Stromal cell of bone marrow (primary cell): Measurements from ENCODE around the gene OR8D2.
"Not testable (repeated sequence)": the region's sequence is repeated elsewhere in the genome, so short reads cannot be mapped to it uniquely, and the experiment has no call there.

Source experiments
- DNase-seq: peaks from one replicate; pipeline ENCODE4 v3.0.0-alpha.2; 2012; ENCODE audit warnings: low read depth

OR8D2 gene

DNA sequence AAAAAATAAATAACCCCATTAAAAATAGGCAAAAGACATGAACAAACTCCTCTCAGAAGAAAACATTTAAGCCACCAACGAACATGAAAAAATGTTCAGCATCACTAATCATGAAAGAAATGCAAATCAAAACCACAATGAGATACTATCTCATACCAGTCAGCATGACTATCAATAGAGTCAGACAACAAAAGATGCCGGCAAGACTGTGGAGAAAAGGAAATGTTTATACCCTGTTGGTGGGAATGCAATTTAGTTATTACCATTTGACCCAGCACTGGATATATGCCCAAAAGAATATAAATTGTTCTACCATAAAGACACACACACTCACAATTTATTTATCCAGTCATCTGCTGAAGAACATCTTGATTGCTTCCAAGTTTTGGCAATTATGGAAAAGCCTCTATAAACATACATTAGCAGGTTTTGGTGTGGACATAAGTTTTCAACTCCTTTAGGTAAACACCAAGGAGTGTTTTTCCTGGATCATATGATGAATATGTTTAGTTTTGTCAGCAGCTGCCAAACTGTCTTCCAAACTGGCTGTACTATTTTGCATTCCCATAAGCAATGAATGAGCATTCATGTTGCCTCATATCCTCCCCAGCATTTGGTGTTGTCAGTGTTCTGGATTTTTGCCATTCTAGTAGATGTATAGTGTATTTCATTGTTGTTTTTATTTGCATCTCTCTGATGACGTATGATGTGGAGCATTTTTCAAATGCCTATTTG lies 34.2 kb downstream of the OR8D2 start:
- DNase-seq, result no peak

DNA sequence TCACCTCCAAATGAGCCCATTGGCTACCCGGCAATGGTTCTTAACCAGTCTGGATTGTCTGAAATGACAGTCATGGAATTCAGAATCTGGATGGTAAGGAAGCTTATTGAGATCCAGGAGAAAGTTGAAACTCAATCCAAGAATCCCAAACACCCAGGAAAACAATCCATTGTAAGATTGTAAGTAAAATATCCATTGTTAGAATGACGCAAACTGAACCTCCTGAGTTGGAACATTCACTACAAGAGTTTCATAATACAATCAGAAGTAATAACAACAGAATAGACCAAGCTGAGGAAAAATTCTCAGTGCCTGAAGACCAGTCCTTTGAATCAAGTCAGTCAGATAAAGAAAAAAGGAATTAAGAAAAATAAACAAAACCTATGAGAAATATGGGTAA lies 41.7 kb downstream of the OR8D2 start:
- no peak for DNase-seq

DNA sequence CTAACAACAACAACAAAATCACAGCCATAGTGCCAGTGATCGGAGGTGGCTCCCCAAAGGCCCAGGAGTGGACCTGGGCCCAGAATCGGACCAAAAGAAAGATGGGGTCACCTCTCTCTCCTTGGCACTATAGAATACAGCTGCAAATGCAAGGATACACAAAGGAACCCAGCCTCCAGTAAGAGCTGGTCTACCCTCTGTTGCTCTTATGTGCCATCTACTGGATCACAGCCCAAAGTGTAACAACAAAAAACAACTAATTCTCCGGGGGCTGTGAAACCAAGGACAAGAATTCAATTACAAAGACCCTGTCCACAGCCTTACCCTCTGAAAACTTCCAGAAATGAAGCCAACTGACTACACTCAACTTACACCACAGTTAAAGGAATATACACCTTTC lies 42.2 kb downstream of the OR8D2 start:
- no peak for DNase-seq

DNA sequence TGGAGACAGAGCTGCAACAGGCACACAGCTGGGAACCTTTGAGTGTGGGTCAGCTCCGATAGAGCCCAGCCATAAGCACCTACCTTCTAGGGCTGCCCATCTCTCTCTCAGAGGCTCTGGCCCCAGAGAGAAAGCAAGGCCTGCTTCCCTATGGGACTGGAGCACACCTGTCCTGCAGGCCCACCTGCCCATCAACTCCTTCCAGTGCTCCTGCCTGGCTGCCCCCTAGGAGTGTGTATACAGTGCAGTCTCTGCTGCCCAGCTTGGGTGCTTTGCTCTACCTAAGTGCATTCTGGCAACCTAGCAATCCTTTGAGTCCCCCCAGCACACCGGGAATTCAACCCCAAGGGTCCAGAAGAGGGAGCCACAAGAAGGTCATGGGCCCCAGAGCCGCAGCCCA lies 42.8 kb downstream of the OR8D2 start:
- DNase-seq, result no peak

DNA sequence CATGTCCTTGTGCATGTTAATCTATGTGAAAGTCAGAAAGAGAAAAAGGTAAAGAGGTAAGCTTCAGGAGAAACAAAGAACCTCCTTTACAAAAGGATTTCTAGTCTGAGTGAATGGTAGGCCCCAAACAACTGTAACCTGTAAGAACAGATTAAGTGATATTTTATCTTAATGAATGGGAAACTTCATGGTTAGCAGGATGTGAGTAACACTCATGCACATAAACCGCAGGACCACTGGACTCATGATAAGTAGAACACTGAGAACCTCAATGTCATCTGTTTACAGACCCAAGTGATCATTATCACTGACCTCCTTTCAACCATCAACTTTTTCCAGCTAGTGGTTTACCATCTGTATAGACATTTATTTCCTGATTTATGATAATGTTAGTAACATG lies 43.9 kb downstream of the OR8D2 start:
- DNase-seq, result peak; percentile 1

DNA sequence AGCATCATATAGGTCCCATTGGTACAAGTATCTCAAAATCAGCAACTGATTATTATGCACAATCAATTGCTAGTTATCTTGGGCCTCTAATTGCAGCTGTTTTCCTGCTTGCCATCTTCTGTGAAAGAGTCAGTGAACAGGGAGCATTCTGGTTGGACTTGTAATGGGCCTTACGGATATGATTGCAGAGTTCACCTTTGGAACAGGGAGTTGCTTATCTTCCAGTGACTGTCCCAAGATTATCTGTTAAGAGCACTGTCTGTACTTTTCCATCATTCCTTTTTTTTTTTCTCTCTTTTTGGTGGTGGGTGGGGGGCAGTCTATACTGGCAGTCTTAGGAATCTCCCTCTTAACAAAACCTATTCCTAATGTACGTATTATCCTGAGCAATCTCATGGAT lies 46.0 kb downstream of the OR8D2 start:
- DNase-seq, result no peak

DNA sequence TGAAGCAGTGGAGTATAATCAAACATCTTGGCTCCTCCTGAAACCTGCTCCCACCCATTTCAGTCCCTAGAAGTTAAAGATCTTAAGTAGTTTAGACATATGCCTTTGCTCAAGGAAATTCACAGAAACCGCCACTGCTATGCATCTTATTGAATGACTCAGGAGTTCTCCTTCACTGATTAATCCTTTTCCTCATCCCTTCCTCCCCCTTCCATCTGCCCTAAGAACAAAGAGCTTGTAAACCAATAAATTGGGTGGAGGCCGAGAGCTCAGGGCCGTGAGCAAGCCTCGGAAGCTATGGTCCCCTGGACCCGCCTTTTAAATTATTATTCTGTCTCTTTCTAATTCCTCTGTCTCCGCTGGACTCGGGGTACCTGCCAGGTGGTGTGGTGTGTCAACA lies 49.1 kb downstream of the OR8D2 start:
- not testable (repeated sequence) for DNase-seq
